Epithelial cell of esophagus (primary cell): ENCODE measurements around the gene MAGI2.
A peak's percentile ranks its signal among the peaks of the same experiment; 100 is the strongest.

Source experiments
- DNase-seq: peaks from one replicate; pipeline ENCODE4 v3.0.0; 2010; ENCODE audit warnings: low read depth
- H3K4me3 ChIP-seq: 2 replicates; pipeline ENCODE4 v1.5.1; 2011; ENCODE audit warnings: mild to moderate bottlenecking, low read length, control low read depth
- CTCF ChIP-seq: IDR thresholded peaks from 2 replicates; pipeline ENCODE4 v1.5.1; 2011; ENCODE audit warnings: low read depth, mild to moderate bottlenecking, low read length, control low read depth, inconsistent platforms; ENCODE audit not compliant: insufficient read depth; ENCODE audit errors: missing control alignments

Gene MAGI2

GRCh38 chr7:78112488-78112887 lies 1341.0 kb downstream of the MAGI2 start:
- TF ChIP-seq CTCF = no peak
- no peak for DNase-seq
- no peak overlapping the region for H3K4me3 ChIP-seq

- no peak overlapping the region for H3K4me3 ChIP-seq
- TF ChIP-seq CTCF = no peak
These were observed 1342.1 kb downstream of the MAGI2 start for GRCh38 chr7:78111386-78111785.

DNA sequence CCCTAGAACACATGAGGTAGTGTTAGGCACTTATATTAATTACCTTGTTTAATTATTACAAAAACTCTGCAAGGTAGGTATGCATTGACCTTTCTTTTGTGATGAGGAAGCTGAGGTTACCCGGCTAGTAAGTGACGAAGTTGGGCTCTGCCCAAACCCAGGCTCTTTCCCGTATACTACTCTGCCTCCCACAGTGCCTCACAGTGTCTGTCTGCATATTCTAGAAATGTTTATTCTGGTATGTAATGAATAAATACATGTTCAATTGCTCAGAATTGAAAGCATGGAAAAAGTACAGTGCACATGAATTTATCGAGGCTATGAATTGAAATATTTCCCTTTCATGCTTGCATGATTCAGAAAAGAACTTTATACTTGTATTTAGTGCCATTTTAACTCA lies 1350.0 kb downstream of the MAGI2 start:
- H3K4me3 ChIP-seq = no peak overlapping the region
- TF ChIP-seq CTCF = no peak
- DNase-seq = no peak

More at GRCh38 chr7:78111386-78111785, 1342.1 kb downstream of the MAGI2 start:
- no peak for DNase-seq

DNA sequence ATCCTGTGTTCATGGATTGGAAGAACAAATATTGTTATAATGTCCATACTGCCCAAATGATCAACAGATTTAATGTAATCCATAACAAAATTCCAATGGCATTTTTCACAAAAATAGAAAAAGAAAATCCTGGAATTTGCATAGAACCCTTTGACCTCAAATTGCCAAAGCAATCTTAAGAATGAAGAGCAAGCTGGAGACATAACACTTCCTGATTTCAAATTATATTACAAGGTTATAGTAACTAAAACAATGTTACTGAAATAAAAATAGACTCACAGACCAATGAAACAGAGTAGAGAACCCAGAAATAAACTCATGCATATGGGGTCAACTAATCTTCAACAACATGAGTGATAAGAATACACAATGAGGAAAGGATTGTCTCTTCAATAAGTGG lies 1352.4 kb downstream of the MAGI2 start:
- no peak overlapping the region for H3K4me3 ChIP-seq
- TF ChIP-seq CTCF = no peak
- no peak for DNase-seq

DNA sequence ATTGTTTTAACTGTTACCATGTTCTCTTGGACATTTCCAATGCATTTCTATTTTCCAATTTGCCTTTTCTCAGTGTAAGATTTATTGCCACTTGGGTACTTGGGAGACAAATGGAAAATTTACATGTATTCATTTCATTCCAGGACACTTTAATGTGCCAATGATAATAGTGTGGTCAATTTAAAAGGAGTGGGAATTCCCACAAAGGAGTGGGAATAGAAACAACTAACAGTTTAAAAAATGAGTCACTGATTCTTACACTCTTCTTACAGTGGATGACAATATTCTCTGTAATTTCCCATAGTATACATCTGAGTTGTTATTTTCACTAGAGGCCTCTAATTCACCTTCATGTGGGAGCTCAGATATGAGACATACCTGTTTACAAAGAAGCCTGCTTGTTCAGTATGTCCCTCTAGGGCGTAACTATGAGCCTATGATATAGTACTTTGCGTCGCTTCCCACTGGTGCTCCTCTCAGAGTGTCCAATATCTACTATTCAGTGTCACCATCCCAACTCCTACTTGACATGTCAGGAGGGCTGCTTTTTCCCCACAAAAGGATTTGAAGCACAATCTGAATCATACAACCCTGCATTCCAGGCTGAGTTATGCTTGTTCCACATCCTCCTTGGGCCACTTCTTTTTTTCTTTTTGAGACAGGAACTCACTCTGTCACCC lies 1353.6 kb downstream of the MAGI2 start:
- H3K4me3 ChIP-seq = no peak overlapping the region
- peak; percentile 69 for DNase-seq
- TF ChIP-seq CTCF = no peak

- H3K4me3 ChIP-seq = no peak overlapping the region
- TF ChIP-seq CTCF = no peak
- peak; percentile 25 for DNase-seq
These were observed 1357.9 kb downstream of the MAGI2 start for GRCh38 chr7:78095549-78095948.

DNA sequence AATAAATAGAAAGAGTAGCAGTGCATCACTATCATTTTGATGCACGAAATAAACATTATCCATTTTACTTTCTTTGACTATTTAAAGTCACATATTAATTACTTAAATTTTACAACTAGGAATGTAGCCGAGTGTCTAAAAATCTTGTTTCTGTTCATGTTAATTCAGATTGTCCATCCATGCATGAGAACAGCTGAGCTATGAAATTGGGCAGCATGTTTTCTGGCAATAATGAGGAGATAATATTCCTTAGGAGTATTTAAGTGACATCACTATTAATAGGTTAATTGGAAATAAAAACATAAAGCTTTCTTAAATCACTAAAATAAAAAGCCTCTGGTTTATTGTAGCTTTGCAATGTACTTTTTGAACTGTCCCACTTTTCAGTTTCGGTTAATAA lies 1361.1 kb downstream of the MAGI2 start:
- DNase-seq = no peak
- TF ChIP-seq CTCF = no peak
- no peak overlapping the region for H3K4me3 ChIP-seq
